Neural cell (in vitro differentiated cells): ENCODE results near the gene CKB.

Source experiments
- CTCF ChIP-seq: fragments of 450-650 bp; IDR thresholded peaks from 2 replicates; pipeline ENCODE4 v1.5.1; 2014; ENCODE audit warnings: antibody characterized with exemption, mild to moderate bottlenecking, moderate library complexity; ENCODE audit not compliant: poor library complexity, severe bottlenecking
- EP300 ChIP-seq: fragments of 450-650 bp; conservative IDR thresholded peaks from 2 replicates; pipeline ENCODE4 v1.6.1; 2014; ENCODE audit warnings: antibody characterized with exemption, mild to moderate bottlenecking, moderate library complexity; ENCODE audit not compliant: poor library complexity, severe bottlenecking
- EZH2 ChIP-seq: fragments of 200-600, 300-800 bp; shearing (Covaris generic), sonication (generic); IDR thresholded peaks from 2 replicates; pipeline ENCODE4 v1.6.1; 2014; ENCODE audit warnings: antibody characterized with exemption, low read length, borderline replicate concordance, mild to moderate bottlenecking; ENCODE audit not compliant: insufficient read depth, poor library complexity, severe bottlenecking
- MXI1 ChIP-seq: fragments of 450-650 bp; conservative IDR thresholded peaks from 2 replicates; pipeline ENCODE4 v1.6.1; 2014; ENCODE audit warnings: antibody characterized with exemption, mild to moderate bottlenecking; ENCODE audit not compliant: poor library complexity, severe bottlenecking
- POLR2AphosphoS5 ChIP-seq: IDR thresholded peaks from 2 replicates; pipeline ENCODE4 v1.6.1; 2012
- RAD21 ChIP-seq: fragments of 450-650 bp; conservative IDR thresholded peaks from 2 replicates; pipeline ENCODE4 v1.6.1; 2014; ENCODE audit warnings: antibody characterized with exemption, mild to moderate bottlenecking, moderate library complexity
- REST ChIP-seq: IDR thresholded peaks from 2 replicates; pipeline ENCODE4 v1.6.1; 2012; ENCODE audit warnings: borderline replicate concordance
- SMC3 ChIP-seq: fragments of 450-650 bp; conservative IDR thresholded peaks from 2 replicates; pipeline ENCODE4 v1.6.1; 2014; ENCODE audit warnings: antibody characterized with exemption, mild to moderate bottlenecking, moderate library complexity; ENCODE audit not compliant: poor library complexity
- TAF1 ChIP-seq: IDR thresholded peaks from 2 replicates; pipeline ENCODE4 v1.6.1; 2012; ENCODE audit warnings: low read depth

- TF ChIP-seq CTCF (no peak), TAF1 (peak; percentile 95), SMC3 (no peak), MXI1 (no peak), EP300 (peak; percentile 40), POLR2AphosphoS5 (peak; percentile 93), EZH2 (no peak), REST (peak; percentile 86), RAD21 (no peak)
Measured at GRCh38 chr14:103522649-103523574, at the start of gene CKB.
